Occipital lobe (tissue), 2 donors: ENCODE data around the gene FLACC1. TPM values are rescaled to one million over a fixed set of nuclear protein-coding genes. Genes with fewer than 3 reads are reported as not detected.

Experiments
- DNase-seq: peaks from one replicate; lab custom pipeline; 2025; lab: John Stamatoyannopoulos, UW
- total RNA-seq: library from RNA; depleted of rRNA; stranded (reverse); fragments of >200 nt; gene quantifications from one replicate; pipeline ENCODE4 v1.2.3, GENCODE V29; 2014

The FLACC1 gene
- total RNA-seq, 1 donor from 2014 or later = 3.7 TPM

GRCh38 chr2:201279079-201279478, 78.1 kb downstream of the FLACC1 start:
- no peak for DNase-seq

DNA sequence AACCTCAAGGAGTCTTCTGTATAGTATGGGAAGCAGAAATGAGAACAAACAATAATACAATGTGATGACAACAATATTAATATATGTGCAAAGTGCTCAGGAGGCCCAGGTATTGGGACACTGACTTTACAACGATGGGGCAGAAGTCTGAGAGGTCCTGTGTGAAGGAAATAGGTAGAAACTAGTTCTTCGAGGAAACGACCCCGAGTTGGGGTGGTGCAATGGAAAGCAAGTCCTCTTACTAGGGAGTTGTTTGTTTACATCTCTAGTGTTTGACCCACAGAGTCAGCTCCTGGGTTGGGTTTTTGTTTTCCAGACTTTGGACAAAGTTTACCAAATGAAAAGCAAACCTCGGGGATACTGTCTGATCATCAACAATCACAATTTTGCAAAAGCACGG, 80.6 kb downstream of the FLACC1 start:
- DNase-seq = no peak

- DNase-seq = no peak
Measured at GRCh38 chr2:201275990-201276389, 81.2 kb downstream of the FLACC1 start.

GRCh38 chr2:201275069-201275468, 82.1 kb downstream of the FLACC1 start:
- DNase-seq = no peak

DNA sequence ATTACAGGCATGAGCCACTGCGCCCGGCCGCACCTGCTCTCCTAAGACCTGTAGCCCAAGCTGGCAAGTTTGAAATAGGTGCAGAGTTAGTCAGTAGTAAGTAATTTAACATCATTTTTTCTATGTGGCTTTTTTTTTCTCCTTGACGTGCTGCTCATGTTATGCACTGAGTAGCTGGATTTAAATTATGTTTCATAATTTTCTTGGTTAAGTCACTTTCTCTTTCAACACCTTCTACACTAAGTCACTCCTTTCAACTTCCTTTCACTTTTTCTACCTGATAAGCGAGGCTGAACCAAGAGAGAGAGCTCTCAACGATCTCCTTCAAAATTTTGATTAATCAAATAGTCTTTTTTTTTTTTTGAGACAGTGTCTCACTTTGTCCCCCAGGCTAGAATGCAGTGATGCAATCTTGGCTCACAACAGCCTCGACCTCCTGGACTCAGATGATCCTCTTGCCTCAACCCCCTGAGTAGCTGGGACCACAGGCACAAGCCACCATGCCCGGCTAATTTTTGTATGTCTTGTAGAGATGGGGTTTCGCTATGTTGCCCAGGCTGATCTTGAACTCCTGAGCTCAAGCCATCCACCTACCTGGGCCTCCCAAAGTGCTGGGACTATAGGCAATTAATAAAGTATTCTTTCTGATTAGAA, 83.7 kb downstream of the FLACC1 start:
- no peak for DNase-seq

- no peak for DNase-seq
Measured at GRCh38 chr2:201271917-201272316, 85.2 kb downstream of the FLACC1 start.

- DNase-seq = no peak
Measured at GRCh38 chr2:201270293-201271001, 86.7 kb downstream of the FLACC1 start.

GRCh38 chr2:201269764-201270163, 87.4 kb downstream of the FLACC1 start:
- DNase-seq = no peak

DNA sequence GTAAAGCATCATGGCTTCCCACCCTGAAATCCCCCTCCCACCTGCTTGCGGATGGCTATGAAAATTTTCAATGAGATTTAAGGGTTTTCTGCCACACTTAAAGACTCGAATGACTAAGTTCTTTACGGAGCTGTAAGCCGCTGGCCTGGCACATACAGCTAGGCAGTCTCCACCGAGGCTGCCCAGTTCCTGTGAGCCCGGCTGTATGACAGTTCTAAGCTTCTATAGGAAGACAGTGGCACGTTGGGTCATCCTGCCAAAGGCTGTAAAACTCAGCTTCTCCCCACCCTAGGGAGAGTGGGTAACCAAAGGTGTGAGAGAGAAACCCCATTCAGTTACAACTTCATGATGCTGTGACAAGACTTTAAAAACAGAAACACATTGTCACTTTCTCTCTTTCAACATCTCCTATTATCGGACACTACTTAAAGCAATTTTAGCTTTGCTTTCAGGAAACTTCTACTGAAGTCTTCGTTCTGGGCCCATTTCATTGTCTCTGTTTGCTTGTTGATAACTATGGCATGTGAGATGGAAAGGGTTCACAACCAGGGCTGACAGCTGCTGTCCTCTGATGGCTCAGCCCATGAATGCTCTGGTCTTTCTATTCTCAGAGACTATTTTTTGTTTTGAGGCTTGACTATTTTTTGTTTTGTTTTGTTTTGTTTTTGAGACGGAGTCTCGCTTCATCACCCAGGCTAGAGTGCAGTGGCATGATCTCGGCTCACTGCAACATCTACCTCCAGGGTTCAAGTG, 89.7 kb downstream of the FLACC1 start:
- DNase-seq = no peak

- no peak for DNase-seq
Measured at GRCh38 chr2:201266629-201267028, 90.5 kb downstream of the FLACC1 start.

- no peak for DNase-seq
Measured at GRCh38 chr2:201264472-201265173, 92.5 kb downstream of the FLACC1 start.

DNA sequence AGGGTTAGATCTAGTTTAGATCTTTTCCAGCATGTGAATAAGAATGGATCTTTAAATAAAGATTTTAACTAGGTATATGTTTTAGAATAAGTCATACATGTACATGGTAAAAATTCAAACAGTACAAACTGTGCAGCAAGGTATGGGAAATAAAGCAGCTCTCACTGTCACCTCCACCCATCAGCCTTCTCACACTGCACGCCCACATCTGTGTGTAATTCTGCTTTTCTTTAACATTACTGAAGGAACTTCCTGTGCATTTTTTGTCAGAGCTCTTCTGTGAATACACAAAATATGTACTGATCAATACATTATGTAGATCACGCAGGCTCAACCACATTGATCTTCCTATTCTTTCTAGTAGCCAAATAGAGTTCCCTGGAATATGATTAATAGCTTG, 93.4 kb downstream of the FLACC1 start:
- no peak for DNase-seq

DNA sequence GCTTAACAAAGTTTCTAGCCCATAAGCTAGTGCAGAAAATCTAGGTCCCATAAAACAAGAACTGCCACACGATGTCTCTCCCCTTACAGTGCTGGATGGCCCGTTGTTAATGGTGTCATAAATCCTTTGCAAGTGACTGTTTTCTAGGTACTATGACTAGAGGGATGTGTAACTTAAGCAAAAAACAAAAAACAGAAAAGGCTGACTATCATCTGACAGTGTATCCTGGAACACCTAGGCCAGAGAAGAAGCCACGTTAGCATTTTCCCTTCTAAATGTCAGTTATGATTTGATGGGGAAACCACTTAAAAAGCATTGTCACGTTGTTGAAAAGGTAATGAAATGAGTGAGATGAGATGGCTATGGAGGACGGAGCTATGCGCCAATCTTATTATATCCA, 94.4 kb downstream of the FLACC1 start:
- no peak for DNase-seq

DNA sequence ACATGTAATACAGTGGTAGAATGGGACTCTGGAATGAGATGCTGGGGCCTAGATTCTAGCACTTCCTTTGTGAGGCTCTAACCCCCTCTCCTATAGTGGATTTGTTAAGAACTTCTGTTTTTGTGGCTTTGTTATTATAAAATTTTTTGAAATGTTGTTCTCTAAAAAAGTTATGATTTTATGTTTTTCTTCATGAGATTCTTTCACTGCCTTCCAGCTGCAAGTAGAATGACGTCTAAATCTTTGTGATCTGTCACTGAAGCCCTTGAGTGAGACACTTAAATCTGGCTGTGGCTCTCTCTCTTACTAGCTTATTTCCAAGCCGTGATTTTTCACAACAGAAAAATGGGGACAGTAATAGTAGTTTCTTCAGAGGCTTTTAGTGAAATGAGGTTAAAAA, 95.2 kb downstream of the FLACC1 start:
- no peak for DNase-seq

DNA sequence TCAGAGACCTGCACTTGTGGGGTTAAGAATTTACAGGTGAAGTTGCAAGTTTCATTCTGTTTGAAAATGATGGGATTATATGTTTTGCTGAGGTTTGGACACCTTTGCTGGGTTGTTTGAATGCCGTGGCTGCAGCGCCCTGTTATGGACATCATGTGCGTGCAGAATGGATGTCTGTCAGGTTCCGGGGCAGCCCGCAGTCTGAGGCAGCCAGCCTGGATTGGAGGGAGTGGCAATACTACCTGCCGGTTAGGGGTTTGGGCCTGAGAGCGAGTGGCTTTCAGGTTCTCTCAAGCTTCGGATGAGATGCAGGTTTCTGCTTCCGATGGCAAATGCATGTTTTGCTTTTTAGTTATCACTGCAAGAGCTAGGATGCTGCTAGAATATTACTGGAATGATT, 95.7 kb downstream of the FLACC1 start:
- DNase-seq = no peak

DNA sequence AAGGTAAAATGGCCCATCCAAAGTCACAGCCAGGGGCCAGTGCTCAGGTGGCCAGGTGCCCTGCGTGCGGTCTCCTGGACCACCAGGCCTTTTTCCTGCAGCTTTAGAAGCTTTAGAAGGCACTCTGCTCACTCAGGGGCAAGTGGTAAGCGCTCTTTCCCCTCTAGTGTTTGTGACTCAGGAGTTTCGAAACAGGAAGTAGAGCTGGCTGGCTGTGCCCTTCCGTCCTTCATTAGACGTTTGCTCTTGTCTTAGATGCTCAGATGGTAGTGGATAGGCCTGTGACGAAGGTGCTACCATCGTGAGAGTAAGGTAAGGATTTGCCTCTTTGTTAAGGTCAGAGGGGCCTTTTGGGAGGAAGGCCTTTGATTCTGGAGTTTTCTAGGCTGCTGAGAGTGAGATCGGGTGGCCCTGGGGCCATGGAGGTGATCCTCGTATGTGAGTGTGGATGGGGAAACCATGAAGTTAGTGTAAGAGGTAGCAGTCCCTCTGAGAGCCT, 96.8 kb downstream of the FLACC1 start, which contains the start of gene CASP8:
Gene CASP8 (plus strand): TSS at position 235 of the 499 bp plus-strand sequence. CDS start 5,951 bp downstream, outside the sequence.
- no peak for DNase-seq

DNA sequence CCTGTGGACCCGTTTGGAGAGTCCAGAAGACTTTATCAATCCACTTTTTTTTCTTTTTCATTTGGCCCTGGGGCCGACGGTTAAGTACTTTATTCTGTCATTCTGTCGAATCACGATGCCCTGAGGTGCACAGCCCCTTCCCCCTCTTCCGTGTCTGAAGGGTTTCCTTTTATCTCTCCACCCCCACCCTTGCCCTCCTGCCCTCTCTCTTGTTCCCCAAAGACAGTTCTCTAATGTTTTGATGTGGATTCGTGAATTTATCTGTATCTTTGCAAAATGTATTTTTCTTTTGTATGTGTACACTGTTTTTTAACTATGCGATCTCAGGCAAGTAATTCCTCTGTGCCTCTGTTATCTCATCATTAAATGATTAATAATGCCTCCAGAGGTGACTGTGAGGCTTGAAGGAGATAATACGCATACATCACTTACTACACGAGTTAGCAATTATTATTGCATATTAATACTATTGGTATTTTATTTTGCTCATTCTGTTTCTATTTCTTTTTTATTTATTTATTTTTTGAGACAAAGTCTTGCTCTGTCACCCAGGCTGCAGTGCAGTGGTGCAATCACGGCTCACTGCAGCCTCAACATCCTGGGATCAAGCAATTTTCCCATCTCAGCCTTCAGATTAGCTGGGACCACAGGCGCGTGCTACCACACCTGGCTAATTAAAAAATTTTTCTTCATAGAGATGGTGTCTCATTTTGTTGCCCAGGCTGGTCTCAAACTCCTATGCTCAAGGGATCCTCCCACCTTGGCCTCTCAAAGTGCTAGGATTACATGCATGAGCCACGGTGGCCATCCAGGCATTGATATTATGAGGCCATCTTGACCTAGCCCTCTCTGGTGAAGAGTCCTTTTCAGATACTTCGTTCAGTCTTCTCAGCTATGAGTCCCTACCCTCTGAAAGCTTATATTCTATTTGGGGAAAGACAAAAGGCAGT, 98.2 kb downstream of the FLACC1 start:
- no peak for DNase-seq

- DNase-seq = no peak
Measured at GRCh38 chr2:201257956-201258665, 99.0 kb downstream of the FLACC1 start.

GRCh38 chr2:201257381-201257955, 99.7 kb downstream of the FLACC1 start:
- DNase-seq = no peak
